HUES64 (cell line): Measurements from ENCODE around the gene BTF3.
A peak's percentile ranks its signal among the peaks of the same experiment; 100 is the strongest.
"Not testable (repeated sequence)": the region's sequence is repeated elsewhere in the genome, so short reads cannot be mapped to it uniquely, and the experiment has no call there.

Source experiments
- H3K27ac ChIP-seq: 2 replicates; pipeline ENCODE4 v1.7.0; 2013; ENCODE audit warnings: low read depth, low read length, inconsistent platforms
- H3K27me3 ChIP-seq: 2 replicates; pipeline ENCODE4 v1.6.1; 2013; ENCODE audit warnings: mild to moderate bottlenecking, low read length; ENCODE audit not compliant: insufficient read depth
- H3K36me3 ChIP-seq: 2 replicates; pipeline ENCODE4 v1.6.1; 2013; ENCODE audit warnings: mild to moderate bottlenecking, low read length; ENCODE audit not compliant: insufficient read depth
- H3K4me1 ChIP-seq: 2 replicates; pipeline ENCODE4 v1.6.1; 2013; ENCODE audit warnings: mild to moderate bottlenecking, low read length, moderate library complexity; ENCODE audit not compliant: insufficient read depth
- H3K4me3 ChIP-seq: 2 replicates; pipeline ENCODE4 v1.5.1; 2013; ENCODE audit warnings: mild to moderate bottlenecking, low read length, moderate library complexity
- H3K9ac ChIP-seq: 2 replicates; pipeline ENCODE4 v1.6.1; 2013; ENCODE audit warnings: mild to moderate bottlenecking, low read depth, low read length
- H3K9me3 ChIP-seq: 2 replicates; pipeline ENCODE4 v1.6.1; 2013; ENCODE audit warnings: low read depth, low read length; ENCODE audit not compliant: insufficient read depth
- WGBS: fragments of 150-250, 120-280 bp; methylation state at CpG from one replicate; pipeline ENCODE4 v1.1.7; 2013; ENCODE audit warnings: missing lambda C conversion rate; 5-methylcytosine and 5-hydroxymethylcytosine counted together

The BTF3 gene

GRCh38 chr5:73487257-73487656 lies 11.0 kb upstream of the BTF3 start:
- H3K9me3 ChIP-seq, H3K27me3 ChIP-seq, H3K36me3 ChIP-seq: not testable (repeated sequence)
- Histone ChIP-seq H3K4me1 (peaks cover 47% of the 10 kb centered on the region), H3K4me3 (peak overlapping the region; percentile 28), H3K9ac (peak overlapping the region; percentile 54), H3K27ac (peak overlapping the region; percentile 99)
- WGBS, result 38% methylated on average over 4 of the region's 4 CpGs

GRCh38 chr5:73487815-73488214 lies 10.4 kb upstream of the BTF3 start:
- H3K27ac ChIP-seq, result peak overlapping the region; percentile 99
- no peaks in the 10 kb centered on the region for H3K27me3 ChIP-seq
- H3K4me3 ChIP-seq, result peak overlapping the region; percentile 30
- H3K36me3 ChIP-seq, result no peaks in the 10 kb centered on the region
- H3K9me3 ChIP-seq, result no peaks in the 10 kb centered on the region
- 21% methylated on average over 3 of the region's 4 CpGs for WGBS
- peak overlapping the region; percentile 68 for H3K9ac ChIP-seq
- H3K4me1 ChIP-seq, result peaks cover 47% of the 10 kb centered on the region

GRCh38 chr5:73488806-73489205 lies 9.4 kb upstream of the BTF3 start:
- WGBS, result 90% methylated on average over 3 of the region's 3 CpGs
- peak overlapping the region; percentile 99 for H3K27ac ChIP-seq

GRCh38 chr5:73490088-73490487 lies 8.2 kb upstream of the BTF3 start:
- Histone ChIP-seq H3K27me3 (no peaks in the 10 kb centered on the region), H3K36me3 (no peaks in the 10 kb centered on the region), H3K4me1 (peaks cover 39% of the 10 kb centered on the region), H3K9me3 (no peaks in the 10 kb centered on the region), H3K27ac (no peak overlapping the region), H3K4me3 (no peak overlapping the region), H3K9ac (no peak overlapping the region)
- 98% methylated on average over 2 of the region's 2 CpGs for WGBS

More at GRCh38 chr5:73488806-73489205, 9.4 kb upstream of the BTF3 start:
- Histone ChIP-seq H3K9me3 (no peaks in the 10 kb centered on the region), H3K36me3 (no peaks in the 10 kb centered on the region), H3K27me3 (no peaks in the 10 kb centered on the region), H3K4me1 (peaks cover 43% of the 10 kb centered on the region), H3K9ac (no peak overlapping the region), H3K4me3 (no peak overlapping the region)

- Histone ChIP-seq H3K9ac (no peak overlapping the region), H3K4me3 (no peak overlapping the region), H3K36me3 (no peaks in the 10 kb centered on the region), H3K9me3 (no peaks in the 10 kb centered on the region), H3K4me1 (peaks cover 32% of the 10 kb centered on the region), H3K27me3 (no peaks in the 10 kb centered on the region), H3K27ac (no peak overlapping the region)
- WGBS, result 93% methylated on average over 1 of the region's 1 CpG
These were observed 7.1 kb upstream of the BTF3 start for GRCh38 chr5:73491155-73491554.

- H3K4me3 ChIP-seq, result no peak overlapping the region
- no peak overlapping the region for H3K9ac ChIP-seq
- H3K27me3 ChIP-seq, result no peaks in the 10 kb centered on the region
- H3K27ac ChIP-seq, result no peak overlapping the region
- WGBS, result 92% methylated on average over 3 of the region's 3 CpGs
- H3K9me3 ChIP-seq, result no peaks in the 10 kb centered on the region
- no peaks in the 10 kb centered on the region for H3K36me3 ChIP-seq
- peaks cover 26% of the 10 kb centered on the region for H3K4me1 ChIP-seq
These were observed 4.8 kb upstream of the BTF3 start for GRCh38 chr5:73493421-73493820.

GRCh38 chr5:73494721-73495120 lies 3.5 kb upstream of the BTF3 start:
- no peak overlapping the region for H3K4me3 ChIP-seq
- no peak overlapping the region for H3K27ac ChIP-seq
- H3K9me3 ChIP-seq, result no peaks in the 10 kb centered on the region
- H3K4me1 ChIP-seq, result peaks cover 22% of the 10 kb centered on the region
- no peaks in the 10 kb centered on the region for H3K27me3 ChIP-seq
- H3K36me3 ChIP-seq, result peaks cover 6% of the 10 kb centered on the region
- no peak overlapping the region for H3K9ac ChIP-seq

- H3K4me3 ChIP-seq, result no peak overlapping the region
- H3K4me1 ChIP-seq, result peaks cover 31% of the 10 kb centered on the region
- no peaks in the 10 kb centered on the region for H3K27me3 ChIP-seq
- H3K27ac ChIP-seq, result no peak overlapping the region
- no peaks in the 10 kb centered on the region for H3K9me3 ChIP-seq
- WGBS, result 87% methylated on average over 4 of the region's 4 CpGs
- H3K36me3 ChIP-seq, result peaks cover 17% of the 10 kb centered on the region
- H3K9ac ChIP-seq, result no peak overlapping the region
These were observed 2.4 kb upstream of the BTF3 start for GRCh38 chr5:73495772-73496335.

- Histone ChIP-seq H3K4me3 (peak overlapping the region; percentile 79), H3K9me3 (no peaks in the 10 kb centered on the region), H3K27ac (peak overlapping the region; percentile 93), H3K27me3 (no peaks in the 10 kb centered on the region), H3K9ac (peak overlapping the region; percentile 96; the same call in 1 of the 2 replicates), H3K36me3 (peaks cover 29% of the 10 kb centered on the region), H3K4me1 (peaks cover 31% of the 10 kb centered on the region)
- WGBS, result no CpG with 5 or more reads among the region's 1 CpG
These were observed 1.2 kb upstream of the BTF3 start for GRCh38 chr5:73496984-73497457.

GRCh38 chr5:73497497-73498056 lies 665 bp upstream of the BTF3 start:
- H3K27me3 ChIP-seq, result no peaks in the 10 kb centered on the region
- peak overlapping the region; percentile 93 for H3K27ac ChIP-seq

GRCh38 chr5:73499187-73499586 lies 945 bp downstream of the BTF3 start:
- peak overlapping the region; percentile 79 for H3K4me3 ChIP-seq
- no peaks in the 10 kb centered on the region for H3K9me3 ChIP-seq
- no peaks in the 10 kb centered on the region for H3K27me3 ChIP-seq
- H3K4me1 ChIP-seq, result peaks cover 31% of the 10 kb centered on the region
- peak overlapping the region; percentile 96 for H3K9ac ChIP-seq
- WGBS, result 7% methylated on average over 12 of the region's 12 CpGs
- H3K27ac ChIP-seq, result peak overlapping the region; percentile 93
- peaks cover 51% of the 10 kb centered on the region for H3K36me3 ChIP-seq

More at GRCh38 chr5:73497497-73498056, 665 bp upstream of the BTF3 start:
- Histone ChIP-seq H3K4me3 (peak overlapping the region; percentile 79), H3K9me3 (no peaks in the 10 kb centered on the region), H3K9ac (peak overlapping the region; percentile 96), H3K36me3 (peaks cover 35% of the 10 kb centered on the region), H3K4me1 (peaks cover 31% of the 10 kb centered on the region)
- WGBS, result 33% methylated on average over 16 of the region's 16 CpGs
